Measurements from ENCODE around the gene LDAH.
A peak's percentile ranks its signal among the peaks of the same experiment; 100 is the strongest.

The LDAH gene

DNA sequence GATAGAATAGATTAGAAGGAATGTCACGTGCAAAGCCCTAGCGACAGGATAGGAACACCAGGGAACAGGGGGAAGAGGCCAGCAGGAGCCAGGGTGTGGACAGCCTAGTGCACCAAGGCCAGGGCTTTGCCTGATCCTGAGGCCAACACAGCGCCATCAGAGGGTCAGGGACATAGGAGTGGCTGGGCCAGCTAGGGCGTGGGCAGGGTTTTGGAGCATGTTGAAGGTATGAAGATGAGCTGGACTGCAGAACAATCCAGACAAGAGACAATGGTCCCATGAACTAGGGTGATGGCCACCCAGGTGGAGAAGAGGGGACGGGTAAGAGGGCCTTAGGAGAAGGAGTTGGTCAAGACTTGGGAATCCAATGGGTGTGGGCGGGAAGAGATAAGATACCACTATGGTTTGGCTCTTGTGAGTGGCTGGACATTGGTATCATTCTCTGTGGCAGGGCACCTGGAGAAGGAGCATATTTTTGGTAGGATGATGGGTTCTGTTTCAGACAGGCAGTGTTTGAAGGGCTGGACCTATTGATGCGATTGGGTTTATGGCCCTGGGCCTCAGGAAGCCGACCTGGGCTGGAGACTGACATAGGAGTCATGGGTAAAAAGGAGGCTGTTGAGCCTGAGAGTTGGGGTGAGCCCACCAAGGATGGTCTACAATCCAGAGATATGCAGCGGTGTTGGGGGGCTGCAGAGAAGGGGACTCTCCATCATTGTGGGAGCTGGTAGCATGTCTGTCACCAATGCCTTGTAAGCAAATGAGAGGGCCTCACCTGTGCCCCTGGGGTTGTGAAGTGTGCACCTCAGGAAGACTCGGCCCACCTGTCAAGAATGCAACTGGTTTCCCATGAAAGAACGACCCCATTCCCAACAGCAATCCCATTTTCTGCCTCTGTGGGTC is 170.0 kb downstream of the LDAH start:
- TF ChIP-seq, protein P1, sequence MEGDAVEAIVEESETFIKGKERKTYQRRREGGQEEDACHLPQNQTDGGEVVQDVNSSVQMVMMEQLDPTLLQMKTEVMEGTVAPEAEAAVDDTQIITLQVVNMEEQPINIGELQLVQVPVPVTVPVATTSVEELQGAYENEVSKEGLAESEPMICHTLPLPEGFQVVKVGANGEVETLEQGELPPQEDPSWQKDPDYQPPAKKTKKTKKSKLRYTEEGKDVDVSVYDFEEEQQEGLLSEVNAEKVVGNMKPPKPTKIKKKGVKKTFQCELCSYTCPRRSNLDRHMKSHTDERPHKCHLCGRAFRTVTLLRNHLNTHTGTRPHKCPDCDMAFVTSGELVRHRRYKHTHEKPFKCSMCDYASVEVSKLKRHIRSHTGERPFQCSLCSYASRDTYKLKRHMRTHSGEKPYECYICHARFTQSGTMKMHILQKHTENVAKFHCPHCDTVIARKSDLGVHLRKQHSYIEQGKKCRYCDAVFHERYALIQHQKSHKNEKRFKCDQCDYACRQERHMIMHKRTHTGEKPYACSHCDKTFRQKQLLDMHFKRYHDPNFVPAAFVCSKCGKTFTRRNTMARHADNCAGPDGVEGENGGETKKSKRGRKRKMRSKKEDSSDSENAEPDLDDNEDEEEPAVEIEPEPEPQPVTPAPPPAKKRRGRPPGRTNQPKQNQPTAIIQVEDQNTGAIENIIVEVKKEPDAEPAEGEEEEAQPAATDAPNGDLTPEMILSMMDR (IDR thresholded peaks at IDR 0.05; ENCODE audit: low read depth, low read length): no peak

DNA sequence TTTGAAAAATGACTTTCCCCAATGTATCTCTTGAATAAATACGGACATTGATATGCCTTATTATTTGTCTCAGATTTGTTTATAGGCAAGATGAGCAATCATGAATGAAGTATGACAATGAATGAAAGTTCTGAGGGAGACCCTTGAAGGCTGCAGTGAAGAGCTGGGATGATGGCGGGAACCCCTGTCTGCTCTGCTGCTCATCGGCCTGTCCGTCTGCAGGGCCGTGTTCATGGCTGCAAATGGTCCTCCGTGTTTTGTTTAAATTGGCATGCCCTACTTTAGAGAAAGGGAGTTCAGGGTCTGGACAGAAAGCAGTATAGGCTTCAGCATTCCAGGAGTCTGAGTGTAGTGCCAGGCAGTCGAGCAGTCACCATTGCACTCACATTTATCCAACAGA is 170.8 kb downstream of the LDAH start:
- H3K4me3 ChIP-seq (replicated peaks in 1 of 2; ENCODE audit: low read depth in 2 of 2, low read length in 2 of 2): no peak overlapping the region
- DNase-seq (ENCODE audit: low read depth in 2 of 2): no peak
- TF ChIP-seq, protein P1 (IDR thresholded peaks at IDR 0.05; ENCODE audit: low read depth, low read length): no peak

More for the DNA sequence above, 170.0 kb downstream of the LDAH start:
- no peak for DNase-seq (ENCODE audit: low read depth in 2 of 2)
- H3K4me3 ChIP-seq (replicated peaks in 1 of 2; ENCODE audit: low read depth in 2 of 2, low read length in 2 of 2): no peak overlapping the region

DNA sequence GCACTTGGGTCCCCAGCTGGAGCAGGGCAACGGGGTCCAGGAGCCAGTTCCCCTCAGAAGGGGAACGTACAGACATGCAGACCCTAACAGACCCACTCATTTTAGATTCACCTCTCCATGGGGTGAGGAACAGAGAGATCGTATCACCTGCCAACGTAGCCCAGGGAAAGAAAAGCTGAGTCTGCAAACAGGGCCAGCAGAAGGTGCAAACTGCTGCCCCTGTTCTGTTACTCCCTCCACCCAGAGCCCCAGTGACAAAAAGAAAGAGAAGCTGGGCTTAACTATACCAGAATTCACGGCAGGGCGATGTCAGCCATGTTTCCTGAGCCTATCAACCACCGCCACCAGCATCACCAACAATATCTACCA is 171.2 kb downstream of the LDAH start:
- TF ChIP-seq, protein P1 (IDR thresholded peaks at IDR 0.05; ENCODE audit: low read depth, low read length): no peak
- no peak for DNase-seq (ENCODE audit: low read depth in 2 of 2)
- peak overlapping the region; percentile 58 for H3K4me3 ChIP-seq (replicated peaks in 1 of 2; ENCODE audit: low read depth in 2 of 2, low read length in 2 of 2)

DNA sequence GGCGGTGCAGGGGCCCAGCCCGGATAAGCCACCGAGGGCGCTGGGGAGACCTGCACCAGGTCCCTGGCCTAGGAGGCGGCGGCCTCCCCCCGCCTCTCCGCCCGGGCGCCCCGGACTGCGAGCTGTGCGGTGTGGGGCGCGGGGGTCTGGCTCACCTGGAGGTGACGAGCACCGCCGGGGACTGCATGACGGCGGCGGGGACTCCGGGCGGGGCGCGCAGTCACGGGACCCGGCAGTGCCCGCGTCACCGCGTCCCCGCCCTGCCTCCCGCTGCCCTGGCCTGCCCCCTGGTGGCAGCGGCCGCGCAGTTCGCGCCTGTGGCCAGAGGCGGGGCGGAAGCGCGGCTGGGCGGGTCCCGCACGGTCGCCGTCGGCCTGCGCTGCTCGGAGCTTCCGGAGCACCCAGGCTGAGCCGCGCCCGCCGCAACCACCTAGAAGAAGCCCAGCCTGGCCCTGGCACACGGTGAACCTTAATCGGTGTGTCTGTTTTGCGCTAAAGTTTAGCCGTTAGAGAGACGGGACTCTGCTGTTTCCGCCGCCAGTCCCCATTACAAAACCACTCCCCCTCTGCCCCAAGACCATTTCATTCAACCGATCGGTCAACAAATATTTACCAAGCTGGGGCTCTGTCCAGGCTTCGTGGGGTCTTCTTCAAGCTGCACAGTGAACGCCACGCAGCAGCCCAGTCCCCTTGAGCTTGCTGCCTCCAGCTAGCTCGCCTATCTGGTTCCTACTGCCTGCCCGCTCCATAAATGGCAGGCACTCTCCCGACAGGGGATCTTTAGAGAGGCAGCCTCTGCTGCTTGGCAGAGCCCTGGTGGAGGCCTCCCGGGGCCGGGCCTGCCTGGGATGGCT is 171.8 kb downstream of the LDAH start, which contains the start of gene HS1BP3:
Gene HS1BP3, minus strand, starts transcription at position 222 of the 854 bp plus-strand sequence. Its CDS starts 35 bp downstream, at position 187.
- TF ChIP-seq, protein P1 (IDR thresholded peaks at IDR 0.05; ENCODE audit: low read depth, low read length): peak; percentile 30
- peak; percentile 71 to 83 for DNase-seq (ENCODE audit: low read depth in 2 of 2)
- H3K4me3 ChIP-seq (replicated peaks in 1 of 2; ENCODE audit: low read depth in 2 of 2, low read length in 2 of 2): peak within 1 kb of the TSS; percentile 92 to 95

DNA sequence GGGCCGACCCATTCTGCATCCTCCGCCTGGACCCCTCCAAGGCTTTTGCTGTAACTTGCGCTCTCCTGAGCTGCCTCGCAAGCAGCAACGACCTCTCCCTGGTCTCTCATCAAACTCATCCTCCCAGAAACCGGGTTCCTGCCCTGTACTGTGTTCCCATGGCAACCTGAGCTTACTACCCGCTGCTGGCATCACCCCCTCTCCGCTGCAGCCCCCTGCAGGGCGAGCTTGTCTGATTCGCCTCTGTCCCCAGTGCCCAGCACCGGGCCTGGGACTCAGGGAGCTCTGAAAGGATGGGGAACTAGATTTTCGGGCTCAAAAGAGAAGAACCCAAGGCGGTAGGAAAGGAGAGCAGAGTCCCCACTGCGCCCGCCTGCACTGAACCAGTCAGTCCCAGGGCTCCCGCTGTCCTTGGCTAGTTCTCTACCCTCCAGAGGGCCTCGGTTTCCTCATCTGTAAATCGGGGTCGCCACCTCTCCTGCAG is 172.5 kb downstream of the LDAH start:
- DNase-seq (ENCODE audit: low read depth in 2 of 2): peak; percentile 56 to 58
- peak overlapping the region; percentile 92 to 95 for H3K4me3 ChIP-seq (replicated peaks in 1 of 2; ENCODE audit: low read depth in 2 of 2, low read length in 2 of 2)
- TF ChIP-seq, protein P1 (IDR thresholded peaks at IDR 0.05; ENCODE audit: low read depth, low read length): no peak

- H3K4me3 ChIP-seq (replicated peaks in 1 of 2; ENCODE audit: low read depth in 2 of 2, low read length in 2 of 2): peak overlapping the region; percentile 92 to 95
- no peak for DNase-seq (ENCODE audit: low read depth in 2 of 2)
- TF ChIP-seq, protein P1 (IDR thresholded peaks at IDR 0.05; ENCODE audit: low read depth, low read length): no peak
Observed at GRCh38 chr2:20649976-20650375, 172.9 kb downstream of the LDAH start.

Measured in cardiac fibroblast (primary cell).